Kidney (tissue), 14 donors: Measurements from ENCODE around the gene ING4. TPM values are rescaled to one million over a fixed set of nuclear protein-coding genes. Genes with fewer than 3 reads are reported as not detected.

Source experiments
- DNase-seq, 5 donors: peaks; one replicate each; pipeline ENCODE4 v3.0.0-alpha.2; 2013 to 2020
- FAIRE-seq: peaks from 2 replicates; lab custom pipeline; 2012; peaks lifted over from hg19 to GRCh38; lab: Jason Lieb, UNC
- H3K27ac ChIP-seq, 2 donors: one replicate each; pipeline ENCODE4 v1.7.0; 2013; ENCODE audit warnings: low read depth in 2 of 2, low read length in 2 of 2, inconsistent platforms in 1 of 2
- H3K27me3 ChIP-seq: one replicate; pipeline ENCODE4 v1.7.1; 2013; ENCODE audit warnings: low read length, inconsistent platforms; ENCODE audit not compliant: control insufficient read depth, insufficient read depth
- H3K36me3 ChIP-seq, 3 donors: one replicate each; pipeline versions ENCODE4 v1.7.0 to v1.7.1; 2013; ENCODE audit warnings: low read length in 3 of 3, control low read depth in 1 of 3, inconsistent platforms in 1 of 3; ENCODE audit not compliant: insufficient read depth in 3 of 3, control insufficient read depth in 2 of 3
- H3K4me1 ChIP-seq, 3 donors: one replicate each; pipeline versions ENCODE4 v1.7.0 to v1.7.1; 2013; ENCODE audit warnings: low read length in 3 of 3, inconsistent platforms in 1 of 3, low read depth in 1 of 3; ENCODE audit not compliant: control insufficient read depth in 2 of 3, insufficient read depth in 2 of 3
- H3K4me3 ChIP-seq, 3 donors: one replicate each; pipeline versions ENCODE4 v1.7.0 to v1.8.1; 2013; ENCODE audit warnings: low read length in 3 of 3, control low read depth in 1 of 3, inconsistent platforms in 1 of 3
- H3K9ac ChIP-seq, 3 donors: one replicate each; pipeline versions ENCODE4 v1.7.0 to v1.7.1; 2013; ENCODE audit warnings: low read length in 3 of 3, control low read depth in 1 of 3, inconsistent platforms in 1 of 3
- H3K9me3 ChIP-seq, 3 donors: one replicate each; pipeline versions ENCODE4 v1.7.0 to v1.7.1; 2013; ENCODE audit warnings: low read length in 3 of 3, control low read depth in 1 of 3, inconsistent platforms in 1 of 3; ENCODE audit not compliant: control insufficient read depth in 2 of 3, insufficient read depth in 1 of 3
- intact Hi-C: fragments of 100-400 bp; cut with DNase I; formaldehyde crosslinking; loops from one replicate; pipeline ENCODE4 v1.11.1; 2022
- polyA plus RNA-seq: library from polyadenylated mRNA; stranded (reverse); fragments of 350-450 nt; fragmentation: Illumina TruSeq; extraction: RNeasy Lipid Tissue Mini Kit (QIAGEN cat#74804); gene quantifications from one replicate; pipeline ENCODE4 v1.2.3, GENCODE V29; 2014; ENCODE audit warnings: low read depth, low replicate concordance; ENCODE audit not compliant: insufficient read depth
- total RNA-seq: library from RNA; stranded (reverse); fragmentation: NEBNext Ultra II Directional; extraction: Animal tissue kit (Norgen Biotek cat#: 25700); gene quantifications from one replicate; pipeline ENCODE4 v1.2.1, GENCODE V29; 2021
- TF ChIP-seq, protein P1 (sequence below): IDR thresholded peaks from 3 replicates; pipeline ENCODE4 v1.5.1; 2012; ENCODE audit warnings: mild to moderate bottlenecking, moderate library complexity, borderline replicate concordance; ENCODE audit not compliant: insufficient read depth; ENCODE audit errors: extremely low read depth
- donor health status: control.
- donor health status: control.
- donor health status: control.
- donor health status: control.
- donor health status: control.
- donor health status: DM: yes; HTN: yes; CAD: no.
- donor health status: Normal renal cell carcinoma (clear cell type).

ING4 gene
- total and polyA plus RNA-seq, 2 donors from 2014 or later: 42.6 to 56.0 TPM

DNA sequence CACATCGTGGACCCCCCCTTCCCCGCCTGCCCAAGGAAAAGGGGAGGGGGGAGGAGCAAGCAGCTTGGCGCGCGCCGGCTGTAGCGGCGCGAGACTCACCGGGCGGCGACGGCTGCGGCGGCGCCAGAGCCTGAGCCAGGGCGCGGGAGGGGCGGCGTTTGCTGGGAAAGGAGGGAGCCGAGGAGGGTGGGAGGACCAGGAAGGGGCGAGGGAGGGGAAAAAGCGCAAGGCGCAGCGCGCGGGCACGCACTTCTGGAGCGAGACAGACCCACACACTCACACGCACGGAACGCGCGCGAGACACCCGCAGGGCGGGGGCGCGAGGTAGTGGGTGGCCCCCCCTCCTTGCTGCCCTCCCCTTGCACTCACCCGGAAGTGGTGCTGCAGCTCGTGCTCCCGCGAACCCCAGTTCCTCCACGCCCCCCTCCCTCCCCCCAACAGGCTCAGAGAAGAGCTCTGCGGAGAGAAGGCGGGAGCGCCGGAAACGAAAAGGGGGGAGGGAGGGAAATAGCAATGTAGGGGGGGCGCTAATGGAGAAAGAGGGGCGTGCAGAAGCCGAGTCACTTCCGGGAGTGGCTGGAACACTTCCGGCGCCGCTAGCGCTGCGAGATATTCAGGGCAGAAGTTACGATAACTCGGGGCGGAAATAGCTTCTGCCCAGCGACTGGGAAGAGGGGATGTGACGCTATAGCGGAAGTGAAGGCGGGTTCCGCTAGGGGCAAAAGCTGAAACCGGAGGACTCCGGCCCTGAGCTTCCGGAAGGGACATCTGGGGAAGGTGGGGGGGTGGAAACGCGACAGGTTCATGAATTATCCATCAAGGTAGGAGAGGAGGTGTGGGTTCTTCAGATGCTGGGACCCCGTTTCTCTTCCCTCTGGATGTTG, 26.3 kb upstream of the ING4 start, which contains the start of gene ZNF384:
Gene ZNF384 (minus strand): TSS at position 377 of the 884 bp plus-strand sequence. CDS start 9,855 bp downstream, outside the sequence.
- H3K27ac ChIP-seq: peak within 1 kb of the TSS; percentile 97 to 98
- H3K4me1 ChIP-seq: peaks cover 0 to 18% (median 14%) of the 10 kb centered on the region in 3 donors
- H3K9me3 ChIP-seq: no peaks in the 10 kb centered on the region
- H3K4me3 ChIP-seq: peak within 1 kb of the TSS; percentile 89 to 98 (median 96)
- FAIRE-seq: peak; percentile 98
- DNase-seq: peak; percentile 99 to 100 (median 99)
- TF ChIP-seq, protein P1, sequence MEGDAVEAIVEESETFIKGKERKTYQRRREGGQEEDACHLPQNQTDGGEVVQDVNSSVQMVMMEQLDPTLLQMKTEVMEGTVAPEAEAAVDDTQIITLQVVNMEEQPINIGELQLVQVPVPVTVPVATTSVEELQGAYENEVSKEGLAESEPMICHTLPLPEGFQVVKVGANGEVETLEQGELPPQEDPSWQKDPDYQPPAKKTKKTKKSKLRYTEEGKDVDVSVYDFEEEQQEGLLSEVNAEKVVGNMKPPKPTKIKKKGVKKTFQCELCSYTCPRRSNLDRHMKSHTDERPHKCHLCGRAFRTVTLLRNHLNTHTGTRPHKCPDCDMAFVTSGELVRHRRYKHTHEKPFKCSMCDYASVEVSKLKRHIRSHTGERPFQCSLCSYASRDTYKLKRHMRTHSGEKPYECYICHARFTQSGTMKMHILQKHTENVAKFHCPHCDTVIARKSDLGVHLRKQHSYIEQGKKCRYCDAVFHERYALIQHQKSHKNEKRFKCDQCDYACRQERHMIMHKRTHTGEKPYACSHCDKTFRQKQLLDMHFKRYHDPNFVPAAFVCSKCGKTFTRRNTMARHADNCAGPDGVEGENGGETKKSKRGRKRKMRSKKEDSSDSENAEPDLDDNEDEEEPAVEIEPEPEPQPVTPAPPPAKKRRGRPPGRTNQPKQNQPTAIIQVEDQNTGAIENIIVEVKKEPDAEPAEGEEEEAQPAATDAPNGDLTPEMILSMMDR: peak; percentile 16
- H3K9ac ChIP-seq: peak within 1 kb of the TSS; percentile 85 to 91 (median 89)
- intact Hi-C loops: no loop called here
- H3K36me3 ChIP-seq: no peaks in the 10 kb centered on the region
- no peaks in the 10 kb centered on the region for H3K27me3 ChIP-seq

DNA sequence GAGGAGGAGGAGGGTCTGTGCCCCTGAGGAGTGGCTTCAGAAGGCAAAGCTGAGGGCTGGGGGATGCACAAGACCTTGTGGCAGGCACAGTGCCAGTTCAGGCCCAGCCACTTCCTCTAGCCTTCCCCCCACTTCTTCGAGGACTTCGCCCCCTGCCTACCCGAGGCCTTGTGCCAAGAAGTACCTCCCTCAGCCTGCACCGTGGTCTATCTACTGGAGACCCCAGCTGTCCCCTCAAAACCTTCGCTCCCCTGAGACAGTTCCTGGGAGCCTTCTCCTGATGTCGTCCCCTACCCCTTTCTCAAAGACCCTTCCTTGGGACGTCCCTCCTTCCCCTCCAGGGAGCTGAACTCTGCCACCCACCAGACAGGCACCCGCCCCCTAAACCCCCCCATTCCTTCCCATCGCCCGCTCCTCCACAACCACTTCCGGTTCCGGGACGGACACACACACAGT, 25.7 kb upstream of the ING4 start:
- DNase-seq (peak in 2 of 5 donors; percentile 73 to 85), FAIRE-seq (no peak)
- TF ChIP-seq, protein P1: no peak
- Histone ChIP-seq H3K4me3 (peak overlapping the region; percentile 89 to 93 (median 92)), H3K27ac (peak overlapping the region; percentile 97 to 98), H3K9me3 (no peaks in the 10 kb centered on the region), H3K4me1 (peaks cover 0 to 18% (median 14%) of the 10 kb centered on the region in 3 donors), H3K36me3 (no peaks in the 10 kb centered on the region), H3K9ac (peak overlapping the region; percentile 75 to 89 (median 87)), H3K27me3 (no peaks in the 10 kb centered on the region)
- intact Hi-C loops: no loop called here

DNA sequence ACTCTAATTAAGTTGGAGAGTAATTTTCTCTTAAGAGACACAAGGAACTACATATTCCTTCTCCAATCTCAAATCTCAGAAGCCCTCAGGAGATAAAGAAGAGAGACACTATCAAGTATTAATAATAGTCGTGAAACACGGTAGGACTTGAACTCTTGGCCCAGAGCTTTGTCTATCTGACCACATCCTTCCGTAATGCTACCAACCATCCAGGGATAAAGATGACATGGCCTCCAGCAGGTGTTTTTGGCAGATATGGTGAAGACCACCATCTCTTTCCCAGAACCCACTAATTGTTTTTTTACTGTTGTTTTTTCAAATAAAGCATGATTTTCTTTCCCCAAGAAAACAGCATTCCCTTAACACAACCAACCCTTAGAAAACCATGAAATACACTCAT, 22.9 kb upstream of the ING4 start:
- intact Hi-C loops: no loop called here
- Histone ChIP-seq H3K36me3 (peaks cover 0 to 2% (median 0%) of the 10 kb centered on the region in 3 donors), H3K9ac (no peak overlapping the region), H3K27me3 (no peaks in the 10 kb centered on the region), H3K4me1 (peaks cover 0 to 18% (median 14%) of the 10 kb centered on the region in 3 donors), H3K27ac (no peak overlapping the region), H3K4me3 (no peak overlapping the region), H3K9me3 (no peaks in the 10 kb centered on the region)
- DNase-seq (no peak), FAIRE-seq (no peak)
- TF ChIP-seq, protein P1: no peak
